Lower lobe of right lung (tissue), 2 donors: ENCODE measurements around the gene COL23A1. TPM values are rescaled to one million over a fixed set of nuclear protein-coding genes. Genes with fewer than 3 reads are reported as not detected.

Experiments
- ATAC-seq, 2 donors: fragments of 200-7000 bp; cut with Tn5 transposase; one replicate each; pipeline ENCODE4 v1.9.1; 2020 to 2022; ENCODE audit warnings: mild to moderate bottlenecking in 2 of 2, moderate library complexity in 2 of 2
- DNase-seq: peaks from one replicate; pipeline ENCODE4 v3.0.0-alpha.2; 2020
- H3K27ac ChIP-seq: fragments of 200-600 bp; one replicate; pipeline ENCODE4 v1.8.0; 2022
- H3K27me3 ChIP-seq: fragments of 200-600 bp; one replicate; pipeline ENCODE4 v1.8.0; 2022; ENCODE audit warnings: low read depth
- H3K36me3 ChIP-seq: fragments of 200-600 bp; one replicate; pipeline ENCODE4 v1.8.0; 2022; ENCODE audit warnings: mild to moderate bottlenecking
- H3K4me1 ChIP-seq: fragments of 200-600 bp; one replicate; pipeline ENCODE4 v1.8.0; 2022
- H3K4me3 ChIP-seq: fragments of 200-600 bp; one replicate; pipeline ENCODE4 v1.8.0; 2022; ENCODE audit warnings: mild to moderate bottlenecking
- H3K9me3 ChIP-seq: fragments of 200-600 bp; one replicate; pipeline ENCODE4 v1.8.0; 2022
- intact Hi-C: fragments of 100-400 bp; cut with DNase I; formaldehyde crosslinking; loops from one replicate; pipeline ENCODE4 v1.11.0; 2022
- total RNA-seq: library from RNA; stranded (reverse); fragmentation: NEBNext Ultra II Directional; extraction: Animal tissue kit (Norgen Biotek cat#: 25700); gene quantifications from one replicate; pipeline ENCODE4 v1.2.1, GENCODE V29; 2021
- TF ChIP-seq, protein P1 (sequence below): fragments of 200-600 bp; IDR thresholded peaks from one replicate; pipeline ENCODE4 v1.8.0; 2022; ENCODE audit warnings: antibody characterized with exemption, mild to moderate bottlenecking
- donor health status: DM: no; HTN: yes; CAD: no; lungs with severe emphysema.

Gene COL23A1
- total RNA-seq, 1 donor from 2014 or later, result 1.2 TPM

DNA sequence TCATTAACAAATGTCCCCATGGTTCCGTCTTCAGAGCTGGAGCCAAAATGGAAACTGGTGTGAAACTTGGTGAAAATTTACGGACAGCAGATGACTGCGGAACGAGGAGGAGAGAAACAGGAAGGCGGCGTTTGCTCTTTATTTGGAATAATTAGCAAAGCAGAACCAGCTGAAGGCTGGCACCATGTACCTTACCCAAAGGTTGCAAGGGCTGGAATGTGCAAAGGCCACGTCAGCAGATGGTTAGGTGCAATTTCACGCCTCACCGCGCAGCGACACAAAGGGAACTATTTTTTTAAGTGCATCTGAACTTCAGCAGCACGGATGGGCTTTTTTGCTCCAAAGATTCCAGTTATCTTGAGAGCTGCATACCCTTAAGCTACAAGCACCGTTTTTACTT, 127.4 kb downstream of the COL23A1 start:
- Histone ChIP-seq H3K36me3 (no peaks in the 10 kb centered on the region), H3K27ac (no peak overlapping the region), H3K4me3 (no peak overlapping the region), H3K9me3 (no peaks in the 10 kb centered on the region), H3K27me3 (no peaks in the 10 kb centered on the region), H3K4me1 (peaks cover 23% of the 10 kb centered on the region)
- TF ChIP-seq, protein P1, sequence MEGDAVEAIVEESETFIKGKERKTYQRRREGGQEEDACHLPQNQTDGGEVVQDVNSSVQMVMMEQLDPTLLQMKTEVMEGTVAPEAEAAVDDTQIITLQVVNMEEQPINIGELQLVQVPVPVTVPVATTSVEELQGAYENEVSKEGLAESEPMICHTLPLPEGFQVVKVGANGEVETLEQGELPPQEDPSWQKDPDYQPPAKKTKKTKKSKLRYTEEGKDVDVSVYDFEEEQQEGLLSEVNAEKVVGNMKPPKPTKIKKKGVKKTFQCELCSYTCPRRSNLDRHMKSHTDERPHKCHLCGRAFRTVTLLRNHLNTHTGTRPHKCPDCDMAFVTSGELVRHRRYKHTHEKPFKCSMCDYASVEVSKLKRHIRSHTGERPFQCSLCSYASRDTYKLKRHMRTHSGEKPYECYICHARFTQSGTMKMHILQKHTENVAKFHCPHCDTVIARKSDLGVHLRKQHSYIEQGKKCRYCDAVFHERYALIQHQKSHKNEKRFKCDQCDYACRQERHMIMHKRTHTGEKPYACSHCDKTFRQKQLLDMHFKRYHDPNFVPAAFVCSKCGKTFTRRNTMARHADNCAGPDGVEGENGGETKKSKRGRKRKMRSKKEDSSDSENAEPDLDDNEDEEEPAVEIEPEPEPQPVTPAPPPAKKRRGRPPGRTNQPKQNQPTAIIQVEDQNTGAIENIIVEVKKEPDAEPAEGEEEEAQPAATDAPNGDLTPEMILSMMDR, result no peak
- ATAC-seq, result no peak
- no peak for DNase-seq
- intact Hi-C loops, result no loop called here

DNA sequence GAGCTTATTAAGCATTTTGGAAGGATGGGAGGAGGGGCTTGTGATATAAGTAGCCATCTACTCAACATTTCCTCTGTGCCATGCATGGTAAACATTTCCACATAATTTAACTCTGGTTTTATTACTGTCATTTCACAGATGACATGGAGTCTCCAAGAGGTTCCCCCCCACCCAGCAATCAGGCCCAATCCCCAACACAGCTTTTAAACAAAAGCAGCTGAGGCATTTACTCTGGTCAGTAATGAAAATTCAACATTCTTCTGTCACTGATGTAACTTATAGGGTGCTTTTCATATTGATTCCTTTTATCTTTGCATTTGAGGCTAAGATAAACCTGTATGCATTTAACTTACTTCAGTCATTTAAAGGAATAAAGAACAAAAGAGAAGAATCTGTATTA, 128.1 kb downstream of the COL23A1 start:
- Histone ChIP-seq H3K9me3 (no peaks in the 10 kb centered on the region), H3K27me3 (no peaks in the 10 kb centered on the region), H3K4me1 (peaks cover 16% of the 10 kb centered on the region), H3K4me3 (no peak overlapping the region), H3K27ac (no peak overlapping the region), H3K36me3 (no peaks in the 10 kb centered on the region)
- TF ChIP-seq, protein P1, result no peak
- DNase-seq (no peak), ATAC-seq (no peak)
- intact Hi-C loops, result no loop called here

DNA sequence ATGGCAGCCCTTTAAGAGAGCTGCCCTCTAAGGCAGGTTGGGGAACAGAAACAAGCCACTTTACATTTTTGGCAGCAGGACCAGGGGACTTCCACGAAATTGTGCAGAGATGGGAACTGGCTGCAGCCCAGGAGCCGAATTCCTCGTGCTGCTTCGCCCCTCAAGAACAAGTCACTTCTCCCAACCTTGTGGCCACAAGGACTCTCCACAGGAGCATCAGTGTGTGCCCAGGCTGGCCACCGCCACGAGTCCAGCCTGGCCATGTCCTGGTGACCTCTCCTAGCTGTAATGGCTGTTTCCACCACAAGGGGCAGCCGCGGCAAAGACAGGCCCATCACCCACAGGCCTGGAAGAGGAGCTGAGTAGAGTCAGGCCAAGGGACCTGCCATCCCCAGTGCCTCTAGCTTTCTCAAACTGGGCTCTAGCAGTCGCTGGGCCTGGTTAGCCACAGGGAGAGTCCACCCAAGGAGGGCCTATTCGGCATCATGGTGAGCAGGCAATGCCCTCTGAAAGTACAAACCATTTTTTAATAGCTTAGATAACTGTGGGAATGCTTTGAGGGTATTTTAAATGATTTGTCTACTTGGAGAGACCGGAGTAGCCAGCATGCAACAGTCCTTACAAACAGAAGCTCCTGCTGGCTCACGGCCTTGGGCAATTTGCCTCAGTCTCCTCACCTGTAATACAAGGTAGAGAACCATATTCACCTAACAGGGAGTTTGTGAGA, 129.0 kb downstream of the COL23A1 start:
- Histone ChIP-seq H3K9me3 (no peaks in the 10 kb centered on the region), H3K27ac (no peak overlapping the region), H3K4me1 (peaks cover 11% of the 10 kb centered on the region), H3K27me3 (no peaks in the 10 kb centered on the region), H3K4me3 (no peak overlapping the region), H3K36me3 (no peaks in the 10 kb centered on the region)
- ATAC-seq (peak; percentile 94 to 96), DNase-seq (peak; percentile 84)
- TF ChIP-seq, protein P1, result peak; percentile 85
- intact Hi-C loops, result no loop called here

DNA sequence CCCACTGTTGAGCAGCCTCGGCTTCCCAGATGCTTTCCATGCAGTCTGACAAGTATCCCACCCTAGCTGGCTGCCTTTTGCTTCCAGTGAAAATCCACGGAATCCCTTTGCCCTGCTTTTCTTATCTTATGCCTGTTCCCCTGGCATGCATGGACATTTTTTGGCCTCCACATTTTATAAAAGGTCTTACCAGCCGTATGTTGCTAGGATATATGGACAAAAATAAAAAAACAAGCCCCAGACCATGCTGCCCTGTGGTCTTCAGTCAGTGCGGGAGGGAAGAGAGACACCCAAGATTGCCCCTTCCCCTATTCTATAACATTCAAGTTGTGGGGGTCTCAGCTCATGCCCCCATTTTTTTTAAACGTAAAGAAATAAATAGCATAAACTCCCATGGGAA, 129.6 kb downstream of the COL23A1 start:
- Histone ChIP-seq H3K4me3 (no peak overlapping the region), H3K4me1 (peaks cover 11% of the 10 kb centered on the region), H3K36me3 (no peaks in the 10 kb centered on the region), H3K27me3 (no peaks in the 10 kb centered on the region), H3K9me3 (no peaks in the 10 kb centered on the region), H3K27ac (no peak overlapping the region)
- intact Hi-C loops, result no loop called here
- TF ChIP-seq, protein P1, result no peak
- no peak for DNase-seq
- ATAC-seq, result no peak

DNA sequence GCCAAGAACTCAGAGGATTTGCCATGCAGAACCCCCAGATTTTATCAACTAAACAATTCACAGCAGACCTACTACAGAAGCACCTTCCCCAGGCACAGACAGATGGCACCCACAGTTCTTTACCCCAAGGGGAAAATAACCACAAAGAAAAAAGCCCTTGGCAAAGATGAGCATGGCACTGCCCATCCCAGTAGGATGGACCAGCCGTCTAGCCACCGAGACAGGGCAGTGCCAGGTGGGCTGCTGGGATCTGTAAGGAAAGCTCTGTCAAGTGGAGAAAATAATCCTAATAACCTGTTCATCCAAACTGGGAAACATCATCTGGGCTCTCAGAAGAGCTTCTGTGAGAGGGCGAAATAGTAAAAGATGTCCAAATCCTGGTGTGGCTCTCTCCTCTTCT, 130.0 kb downstream of the COL23A1 start:
- no peaks in the 10 kb centered on the region for H3K27me3 ChIP-seq
- H3K4me1 ChIP-seq, result peaks cover 11% of the 10 kb centered on the region
- ATAC-seq (no peak), DNase-seq (no peak)
- intact Hi-C loops, result no loop called here
- TF ChIP-seq, protein P1, result no peak
- H3K4me3 ChIP-seq, result no peak overlapping the region
- H3K36me3 ChIP-seq, result no peaks in the 10 kb centered on the region
- no peak overlapping the region for H3K27ac ChIP-seq
- H3K9me3 ChIP-seq, result no peaks in the 10 kb centered on the region
